AG10803 (cell line): Measurements from ENCODE around the gene KCNQ1.

ENCODE experiments used
- DNase-seq: peaks from one replicate; pipeline ENCODE4 v3.0.0; 2010; ENCODE audit warnings: low read depth
- H3K4me3 ChIP-seq: 2 replicates; pipeline ENCODE4 v1.5.1; 2011; ENCODE audit warnings: mild to moderate bottlenecking, low read length, control low read depth
- CTCF ChIP-seq: conservative IDR thresholded peaks from 2 replicates; pipeline ENCODE4 v1.5.1; 2011; ENCODE audit warnings: mild to moderate bottlenecking, low read length, control low read depth, inconsistent platforms

Gene KCNQ1

DNA sequence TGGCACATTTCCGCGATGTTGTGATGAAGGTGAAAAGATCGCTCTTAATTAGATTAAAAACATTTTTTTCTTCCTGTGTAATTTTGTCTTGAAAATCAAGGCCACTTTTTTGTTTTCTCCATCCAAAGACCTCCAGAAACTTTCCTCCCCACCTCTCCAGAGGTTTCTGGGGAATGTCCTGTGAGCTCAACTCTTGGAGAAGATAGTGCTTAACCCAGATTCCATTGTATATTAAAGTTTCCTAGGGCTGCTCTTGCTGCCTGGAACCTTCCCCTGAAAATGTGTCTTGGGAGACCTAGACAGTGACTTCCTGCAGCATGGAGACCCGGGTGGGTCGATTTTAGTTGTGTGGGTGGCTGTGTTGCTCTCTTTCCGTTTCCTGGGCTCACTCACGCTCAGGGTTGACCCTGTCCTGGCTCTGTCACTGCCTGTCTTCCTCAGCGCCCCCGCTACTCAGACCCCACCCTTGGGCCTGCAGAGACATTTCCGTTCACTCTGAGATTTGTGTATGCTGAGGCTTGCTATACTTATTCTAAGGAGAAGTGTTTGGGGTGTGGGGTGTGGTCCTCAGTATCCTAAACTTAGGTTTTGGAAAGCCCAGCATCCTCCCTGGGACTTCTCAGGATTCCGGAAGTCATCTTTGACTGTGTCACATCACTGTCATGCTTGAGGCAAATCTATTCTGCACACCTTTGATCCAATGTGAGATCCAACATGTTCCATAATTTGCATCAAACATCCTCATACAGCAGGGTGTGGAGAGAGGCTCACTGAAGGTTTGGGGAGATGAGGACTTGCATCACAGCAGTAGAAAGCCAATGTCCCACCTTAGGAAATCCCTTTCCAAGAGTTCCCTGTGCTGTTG, 207.8 kb downstream of the KCNQ1 start:
- H3K4me3 ChIP-seq: no peak overlapping the region
- no peak for TF ChIP-seq CTCF
- no peak for DNase-seq

- no peak for DNase-seq
- no peak overlapping the region for H3K4me3 ChIP-seq
- no peak for TF ChIP-seq CTCF
Measured at GRCh38 chr11:2653198-2653551, 208.4 kb downstream of the KCNQ1 start.

GRCh38 chr11:2653930-2654739, 209.3 kb downstream of the KCNQ1 start:
- DNase-seq: no peak
- no peak overlapping the region for H3K4me3 ChIP-seq
- no peak for TF ChIP-seq CTCF

DNA sequence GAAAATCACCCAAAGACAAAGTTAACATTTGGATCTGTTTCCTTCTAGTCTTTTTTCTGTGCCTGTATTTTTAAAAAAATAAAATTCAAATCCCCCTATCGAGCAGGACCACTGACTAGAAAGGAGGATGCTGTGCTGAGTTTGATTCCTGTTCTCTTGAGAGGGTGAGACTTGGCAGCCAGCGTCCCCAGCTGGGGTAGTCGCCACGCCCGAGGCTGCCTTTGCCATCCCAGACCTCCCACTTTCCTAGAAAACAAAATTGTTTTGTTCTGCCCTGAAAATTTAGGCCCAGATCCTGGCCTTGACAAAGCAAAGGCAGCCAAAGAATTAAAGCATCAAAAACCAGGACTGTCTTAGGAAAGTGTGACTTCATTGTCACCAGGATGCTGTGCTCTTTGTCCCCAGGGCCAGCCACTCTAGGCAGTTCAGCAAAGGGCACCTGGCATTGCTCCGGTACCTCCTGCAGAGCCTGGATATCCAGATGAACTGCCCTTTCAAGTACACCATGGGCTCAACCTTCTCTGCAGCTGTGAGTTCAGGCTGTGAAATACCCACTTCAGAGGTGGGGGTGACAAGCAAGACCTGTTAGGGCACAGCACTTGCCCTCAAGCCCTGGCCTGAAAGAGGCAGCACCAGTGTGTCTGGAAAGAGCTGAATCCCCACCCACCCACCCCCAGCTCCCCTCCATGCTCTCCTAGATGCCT, 210.4 kb downstream of the KCNQ1 start:
- no peak for DNase-seq
- no peak for TF ChIP-seq CTCF
- no peak overlapping the region for H3K4me3 ChIP-seq

- peak; percentile 33 for DNase-seq
- TF ChIP-seq CTCF: no peak
- H3K4me3 ChIP-seq: no peak overlapping the region
Measured at GRCh38 chr11:2655834-2656622, 211.2 kb downstream of the KCNQ1 start.

GRCh38 chr11:2656859-2657258, 212.1 kb downstream of the KCNQ1 start:
- no peak for TF ChIP-seq CTCF
- no peak for DNase-seq
- H3K4me3 ChIP-seq: no peak overlapping the region
